B cell (primary cell): ENCODE measurements around the gene MACROH2A1.

ENCODE experiments used
- EZH2 ChIP-seq: IDR thresholded peaks from 2 replicates; pipeline ENCODE4 v1.6.1; 2012; ENCODE audit warnings: borderline replicate concordance, low read depth, mild to moderate bottlenecking, moderate library complexity, low read length; ENCODE audit not compliant: insufficient read depth, poor library complexity, severe bottlenecking
- TF ChIP-seq, protein P1 (sequence below): fragments of 200-600 bp; IDR thresholded peaks from one replicate; pipeline ENCODE4 v1.8.0; 2022; ENCODE audit warnings: antibody characterized with exemption, mild to moderate bottlenecking

GRCh38 chr5:135294793-135295192, 104.2 kb downstream of the MACROH2A1 start:
- TF ChIP-seq, protein P1, sequence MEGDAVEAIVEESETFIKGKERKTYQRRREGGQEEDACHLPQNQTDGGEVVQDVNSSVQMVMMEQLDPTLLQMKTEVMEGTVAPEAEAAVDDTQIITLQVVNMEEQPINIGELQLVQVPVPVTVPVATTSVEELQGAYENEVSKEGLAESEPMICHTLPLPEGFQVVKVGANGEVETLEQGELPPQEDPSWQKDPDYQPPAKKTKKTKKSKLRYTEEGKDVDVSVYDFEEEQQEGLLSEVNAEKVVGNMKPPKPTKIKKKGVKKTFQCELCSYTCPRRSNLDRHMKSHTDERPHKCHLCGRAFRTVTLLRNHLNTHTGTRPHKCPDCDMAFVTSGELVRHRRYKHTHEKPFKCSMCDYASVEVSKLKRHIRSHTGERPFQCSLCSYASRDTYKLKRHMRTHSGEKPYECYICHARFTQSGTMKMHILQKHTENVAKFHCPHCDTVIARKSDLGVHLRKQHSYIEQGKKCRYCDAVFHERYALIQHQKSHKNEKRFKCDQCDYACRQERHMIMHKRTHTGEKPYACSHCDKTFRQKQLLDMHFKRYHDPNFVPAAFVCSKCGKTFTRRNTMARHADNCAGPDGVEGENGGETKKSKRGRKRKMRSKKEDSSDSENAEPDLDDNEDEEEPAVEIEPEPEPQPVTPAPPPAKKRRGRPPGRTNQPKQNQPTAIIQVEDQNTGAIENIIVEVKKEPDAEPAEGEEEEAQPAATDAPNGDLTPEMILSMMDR: no peak
- no peak for TF ChIP-seq EZH2
